ENCODE results near the gene GALNT14. TPM values are rescaled to one million over a fixed set of nuclear protein-coding genes. Genes with fewer than 3 reads are reported as not detected.

The GALNT14 gene
- total and polyA plus RNA-seq, 9 of the 15 experiments (the other 6 are each of a cell fraction or from before 2014, with no cell fraction given) = 0.11 TPM; not detected in 8

DNA sequence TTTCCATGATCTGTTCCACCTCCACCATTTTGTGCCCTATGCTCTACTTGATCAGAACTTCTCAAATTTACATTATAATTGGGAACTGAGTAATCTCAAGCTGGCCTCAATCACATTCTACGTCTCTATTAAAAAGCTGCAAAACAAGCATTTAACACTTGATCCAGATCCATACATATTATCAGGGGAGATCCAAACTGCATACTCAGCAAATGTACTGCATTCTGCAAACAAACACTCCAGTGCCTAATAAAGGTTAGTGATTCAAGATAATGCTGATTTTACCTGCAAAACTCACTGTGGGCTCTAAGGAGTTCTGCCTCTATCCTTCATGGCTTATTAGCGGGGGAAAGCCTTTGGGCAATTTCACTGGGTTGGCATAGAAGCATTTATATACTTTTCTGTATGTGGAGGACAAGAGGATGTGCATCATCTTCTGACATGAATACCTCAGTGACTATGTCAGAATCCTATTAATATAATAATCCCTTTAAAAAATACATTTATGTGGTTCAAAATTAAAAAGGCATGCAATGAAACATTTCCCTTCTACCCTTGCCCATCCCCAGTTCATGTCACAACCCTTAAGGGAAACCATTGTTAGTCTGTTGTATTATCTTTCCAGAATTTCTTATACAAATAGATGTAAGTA is 40.2 kb downstream of the GALNT14 start (continued):
- TF ChIP-seq, protein P1, sequence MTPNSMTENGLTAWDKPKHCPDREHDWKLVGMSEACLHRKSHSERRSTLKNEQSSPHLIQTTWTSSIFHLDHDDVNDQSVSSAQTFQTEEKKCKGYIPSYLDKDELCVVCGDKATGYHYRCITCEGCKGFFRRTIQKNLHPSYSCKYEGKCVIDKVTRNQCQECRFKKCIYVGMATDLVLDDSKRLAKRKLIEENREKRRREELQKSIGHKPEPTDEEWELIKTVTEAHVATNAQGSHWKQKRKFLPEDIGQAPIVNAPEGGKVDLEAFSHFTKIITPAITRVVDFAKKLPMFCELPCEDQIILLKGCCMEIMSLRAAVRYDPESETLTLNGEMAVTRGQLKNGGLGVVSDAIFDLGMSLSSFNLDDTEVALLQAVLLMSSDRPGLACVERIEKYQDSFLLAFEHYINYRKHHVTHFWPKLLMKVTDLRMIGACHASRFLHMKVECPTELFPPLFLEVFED (CRISPR knock-in tag; conservative IDR thresholded peaks at IDR 0.05) = no peak
- TF ChIP-seq ETV1 (tag; conservative IDR thresholded peaks at IDR 0.05; ENCODE audit: low read depth) (no peak), C11orf30 (IDR thresholded peaks at IDR 0.05; ENCODE audit: low read depth) (peak; percentile 54; the same call in 1 of the 2 replicates), ZNF12 (CRISPR knock-in tag; IDR thresholded peaks at IDR 0.05) (no peak), MIER1 (IDR thresholded peaks at IDR 0.05; ENCODE audit: low read depth) (no peak), DACH1 (IDR thresholded peaks at IDR 0.05; ENCODE audit: partially characterized antibody) (no peak), SIN3B (IDR thresholded peaks at IDR 0.05; ENCODE audit: low read depth) (no peak)

DNA sequence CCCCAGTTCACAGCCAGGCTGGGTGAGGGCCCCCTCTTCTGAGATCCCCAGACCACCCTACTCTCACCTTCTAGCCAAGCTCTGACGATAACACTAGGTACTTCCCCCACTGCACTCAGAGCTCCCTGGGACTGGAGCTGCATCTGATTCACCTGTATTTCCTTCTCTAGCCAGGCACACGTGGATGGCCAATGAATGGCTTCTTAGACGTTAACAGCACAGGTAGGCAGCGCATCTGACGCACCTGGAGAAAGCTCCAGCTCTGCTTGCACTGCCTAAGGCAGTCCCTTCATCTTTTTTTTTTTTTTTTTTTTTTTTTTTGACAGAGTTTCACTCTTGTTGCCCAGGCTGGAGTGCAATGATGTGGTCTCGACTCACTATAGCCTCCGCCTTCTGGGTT is 48.1 kb downstream of the GALNT14 start:
- BruUV-seq (replicated peaks) = no TSS peak
- intact Hi-C loops (cut with micrococcal nuclease) (no loop called here), in situ Hi-C loops (cut with MboI) (no loop called here)
- Histone ChIP-seq H3K4me3 (no peak overlapping the region), H3K9ac (ENCODE audit: insufficient read depth in 1 of 2, low read depth in 2 of 2, low read length in 2 of 2) (no peak overlapping the region), H3K27ac (ENCODE audit: extremely low read depth, low read depth, low read length) (no peak overlapping the region), H3K4me1 (replicated peaks in 1 of 2; ENCODE audit: control insufficient read depth in 2 of 2, insufficient read depth in 2 of 2, low read length in 2 of 2) (no peaks in the 10 kb centered on the region), H4K20me1 (replicated peaks; ENCODE audit: control insufficient read depth, insufficient read depth, low read length) (no peaks in the 10 kb centered on the region), H3K4me2 (ENCODE audit: insufficient read depth, low read length) (no peak overlapping the region), H3K79me2 (ENCODE audit: control insufficient read depth, insufficient read depth, low read length) (no peaks in the 10 kb centered on the region), H3K9me1 (ENCODE audit: control insufficient read depth, insufficient read depth, low read length) (no peaks in the 10 kb centered on the region), H2AFZ (ENCODE audit: low read depth, low read length) (no peak overlapping the region), H3K9me3 (replicated peaks; ENCODE audit: control insufficient read depth, insufficient read depth, low read depth, low read length) (no peaks in the 10 kb centered on the region), H3K36me3 (ENCODE audit: control insufficient read depth, insufficient read depth, low read length) (no peaks in the 10 kb centered on the region), H3K27me3 (ENCODE audit: control insufficient read depth in 2 of 2, insufficient read depth in 2 of 2, low read length in 2 of 2) (no peaks in the 10 kb centered on the region)
- FAIRE-seq = no peak
- no peak for DNase-seq (ENCODE audit: extremely low read depth in 1 of 4, low spot score in 3 of 4)
- ATAC-seq = no peak
- WGBS (ENCODE audit: insufficient coverage, low coverage, missing lambda C conversion rate) = 0% methylated on average over 7 of the region's 7 CpGs
- CTCF ChIA-PET (ENCODE audit: low intra/inter-chr PET ratio) = no interaction called here
- POLR2A ChIA-PET = no interaction called here
- TF ChIP-seq ZNF324 (CRISPR knock-in tag; IDR thresholded peaks at IDR 0.05) (no peak), TSC22D4 (tag; IDR thresholded peaks at IDR 0.05) (no peak), ZBTB8A (IDR thresholded peaks at IDR 0.05; ENCODE audit: partially characterized antibody) (no peak), ZNF586 (CRISPR knock-in tag; conservative IDR thresholded peaks at IDR 0.05) (no peak), IFI16 (CRISPR knock-in tag; IDR thresholded peaks at IDR 0.05) (no peak), FOS (IDR thresholded peaks at IDR 0.05; ENCODE audit: extremely low read depth, insufficient read length) (no peak)
- TF ChIP-seq, protein P2, sequence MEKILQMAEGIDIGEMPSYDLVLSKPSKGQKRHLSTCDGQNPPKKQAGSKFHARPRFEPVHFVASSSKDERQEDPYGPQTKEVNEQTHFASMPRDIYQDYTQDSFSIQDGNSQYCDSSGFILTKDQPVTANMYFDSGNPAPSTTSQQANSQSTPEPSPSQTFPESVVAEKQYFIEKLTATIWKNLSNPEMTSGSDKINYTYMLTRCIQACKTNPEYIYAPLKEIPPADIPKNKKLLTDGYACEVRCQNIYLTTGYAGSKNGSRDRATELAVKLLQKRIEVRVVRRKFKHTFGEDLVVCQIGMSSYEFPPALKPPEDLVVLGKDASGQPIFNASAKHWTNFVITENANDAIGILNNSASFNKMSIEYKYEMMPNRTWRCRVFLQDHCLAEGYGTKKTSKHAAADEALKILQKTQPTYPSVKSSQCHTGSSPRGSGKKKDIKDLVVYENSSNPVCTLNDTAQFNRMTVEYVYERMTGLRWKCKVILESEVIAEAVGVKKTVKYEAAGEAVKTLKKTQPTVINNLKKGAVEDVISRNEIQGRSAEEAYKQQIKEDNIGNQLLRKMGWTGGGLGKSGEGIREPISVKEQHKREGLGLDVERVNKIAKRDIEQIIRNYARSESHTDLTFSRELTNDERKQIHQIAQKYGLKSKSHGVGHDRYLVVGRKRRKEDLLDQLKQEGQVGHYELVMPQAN (IDR thresholded peaks at IDR 0.05; ENCODE audit: borderline replicate concordance) = no peak
- TF ChIP-seq, protein P3, sequence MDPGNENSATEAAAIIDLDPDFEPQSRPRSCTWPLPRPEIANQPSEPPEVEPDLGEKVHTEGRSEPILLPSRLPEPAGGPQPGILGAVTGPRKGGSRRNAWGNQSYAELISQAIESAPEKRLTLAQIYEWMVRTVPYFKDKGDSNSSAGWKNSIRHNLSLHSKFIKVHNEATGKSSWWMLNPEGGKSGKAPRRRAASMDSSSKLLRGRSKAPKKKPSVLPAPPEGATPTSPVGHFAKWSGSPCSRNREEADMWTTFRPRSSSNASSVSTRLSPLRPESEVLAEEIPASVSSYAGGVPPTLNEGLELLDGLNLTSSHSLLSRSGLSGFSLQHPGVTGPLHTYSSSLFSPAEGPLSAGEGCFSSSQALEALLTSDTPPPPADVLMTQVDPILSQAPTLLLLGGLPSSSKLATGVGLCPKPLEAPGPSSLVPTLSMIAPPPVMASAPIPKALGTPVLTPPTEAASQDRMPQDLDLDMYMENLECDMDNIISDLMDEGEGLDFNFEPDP (CRISPR knock-in tag; IDR thresholded peaks at IDR 0.05) = no peak
- TF ChIP-seq, protein P4, sequence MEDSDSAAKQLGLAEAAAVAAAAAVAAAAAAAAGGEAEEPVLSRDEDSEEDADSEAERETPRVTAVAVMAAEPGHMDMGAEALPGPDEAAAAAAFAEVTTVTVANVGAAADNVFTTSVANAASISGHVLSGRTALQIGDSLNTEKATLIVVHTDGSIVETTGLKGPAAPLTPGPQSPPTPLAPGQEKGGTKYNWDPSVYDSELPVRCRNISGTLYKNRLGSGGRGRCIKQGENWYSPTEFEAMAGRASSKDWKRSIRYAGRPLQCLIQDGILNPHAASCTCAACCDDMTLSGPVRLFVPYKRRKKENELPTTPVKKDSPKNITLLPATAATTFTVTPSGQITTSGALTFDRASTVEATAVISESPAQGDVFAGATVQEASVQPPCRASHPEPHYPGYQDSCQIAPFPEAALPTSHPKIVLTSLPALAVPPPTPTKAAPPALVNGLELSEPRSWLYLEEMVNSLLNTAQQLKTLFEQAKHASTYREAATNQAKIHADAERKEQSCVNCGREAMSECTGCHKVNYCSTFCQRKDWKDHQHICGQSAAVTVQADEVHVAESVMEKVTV (CRISPR knock-in tag; IDR thresholded peaks at IDR 0.05) = no peak
